NCI-H1092 treated with DMSO at 0.1 percent for 48 hours (cell line): Measurements from ENCODE around the gene NCOR1.
"Not testable (repeated sequence)": the region's sequence is repeated elsewhere in the genome, so short reads cannot be mapped to it uniquely, and the experiment has no call there.

ENCODE experiments used
- DNase-seq: peaks from one replicate; lab custom pipeline; 2025; lab: John Stamatoyannopoulos, UW

NCOR1 gene

GRCh38 chr17:16214190-16215001 is 938 bp downstream of the NCOR1 start:
- peak; percentile 38 for DNase-seq

- no peak for DNase-seq
These were observed 2.5 kb downstream of the NCOR1 start for GRCh38 chr17:16212793-16213192.

GRCh38 chr17:16211590-16211989 is 3.7 kb downstream of the NCOR1 start:
- DNase-seq = no peak

DNA sequence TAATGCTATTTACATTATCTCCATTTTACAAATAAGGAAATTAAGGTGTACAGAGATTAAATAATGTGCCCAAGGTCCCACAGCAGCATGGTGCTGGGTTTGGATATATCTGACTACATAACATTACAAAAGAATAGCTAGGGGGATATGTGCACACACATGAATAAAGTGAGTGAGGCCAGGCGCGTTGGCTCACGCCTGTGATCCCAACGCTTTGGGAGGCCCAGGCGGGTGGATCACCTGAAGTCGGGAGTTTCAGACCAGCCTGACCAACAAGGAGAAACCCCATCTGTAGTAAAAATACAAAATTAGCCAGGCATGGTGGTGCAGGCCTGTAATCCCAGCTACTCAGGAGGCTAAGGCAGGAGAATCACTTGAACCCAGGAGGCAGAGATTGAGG is 10.6 kb downstream of the NCOR1 start:
- not testable (repeated sequence) for DNase-seq

DNA sequence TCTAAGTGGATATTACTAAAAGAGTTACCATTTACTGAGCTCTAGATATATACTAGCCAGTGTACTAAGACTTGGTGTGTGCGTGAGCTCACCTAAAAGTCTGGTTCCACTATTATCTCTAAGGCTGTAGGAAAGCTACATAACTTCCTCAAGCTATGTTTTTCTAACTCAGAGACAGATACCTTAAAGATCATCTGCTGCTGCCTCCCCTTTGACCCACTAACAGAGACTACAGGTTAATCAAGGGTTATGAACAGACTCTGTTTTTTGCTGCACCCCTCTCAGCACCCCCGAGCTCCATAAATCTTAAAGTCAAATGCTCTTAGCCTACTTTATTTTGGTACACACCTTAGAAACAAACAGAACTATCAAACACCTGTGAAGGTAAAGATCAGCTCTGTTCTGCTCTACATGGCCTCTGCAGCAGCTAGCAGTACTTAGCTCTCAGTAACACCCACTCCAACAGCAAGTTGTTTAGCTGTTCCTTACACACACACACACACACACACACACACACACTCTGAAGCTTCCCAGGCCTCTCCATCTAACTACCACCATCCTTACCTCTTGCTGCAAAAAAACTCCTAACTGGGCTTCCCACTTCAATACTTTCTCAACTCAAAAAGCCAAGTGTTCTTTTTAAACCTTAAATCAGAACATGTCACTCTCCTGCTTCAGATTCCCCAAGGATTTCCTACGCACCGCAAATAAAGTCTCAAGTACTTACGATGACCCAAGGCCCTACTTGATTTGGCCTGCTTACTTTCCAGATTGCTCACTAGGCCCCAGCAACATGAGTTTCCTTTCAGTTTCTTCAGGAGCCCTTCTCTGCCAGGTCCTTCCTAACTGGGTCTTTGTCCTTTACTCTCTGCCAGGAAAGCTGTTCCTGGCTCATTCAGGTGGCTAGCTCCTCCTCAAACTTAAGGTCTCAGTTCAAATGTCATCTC is 12.5 kb downstream of the NCOR1 start:
- DNase-seq = not testable (repeated sequence)

GRCh38 chr17:16201693-16202131 is 13.6 kb downstream of the NCOR1 start:
- DNase-seq = not testable (repeated sequence)

- DNase-seq = no peak
These were observed 16.2 kb downstream of the NCOR1 start for GRCh38 chr17:16199093-16199492.

DNA sequence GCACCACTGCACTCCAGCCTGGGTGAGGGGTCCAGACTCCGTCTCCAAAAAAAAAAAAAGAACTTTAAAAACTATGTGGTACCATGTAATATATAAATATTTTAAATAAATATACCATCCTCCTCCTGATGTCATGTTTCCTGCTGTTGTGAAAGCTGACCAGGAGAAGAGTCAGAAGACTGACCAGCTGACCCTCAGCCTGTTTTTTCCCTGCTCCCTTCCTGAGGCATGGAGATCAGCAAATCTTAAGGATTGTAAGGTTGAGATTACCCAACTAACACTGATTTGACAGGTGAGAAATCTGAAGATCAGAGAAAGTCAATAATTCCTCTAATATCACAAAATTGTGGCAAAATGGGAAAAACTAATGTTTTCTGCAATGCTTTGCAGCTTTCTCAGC is 18.1 kb downstream of the NCOR1 start:
- DNase-seq = no peak

DNA sequence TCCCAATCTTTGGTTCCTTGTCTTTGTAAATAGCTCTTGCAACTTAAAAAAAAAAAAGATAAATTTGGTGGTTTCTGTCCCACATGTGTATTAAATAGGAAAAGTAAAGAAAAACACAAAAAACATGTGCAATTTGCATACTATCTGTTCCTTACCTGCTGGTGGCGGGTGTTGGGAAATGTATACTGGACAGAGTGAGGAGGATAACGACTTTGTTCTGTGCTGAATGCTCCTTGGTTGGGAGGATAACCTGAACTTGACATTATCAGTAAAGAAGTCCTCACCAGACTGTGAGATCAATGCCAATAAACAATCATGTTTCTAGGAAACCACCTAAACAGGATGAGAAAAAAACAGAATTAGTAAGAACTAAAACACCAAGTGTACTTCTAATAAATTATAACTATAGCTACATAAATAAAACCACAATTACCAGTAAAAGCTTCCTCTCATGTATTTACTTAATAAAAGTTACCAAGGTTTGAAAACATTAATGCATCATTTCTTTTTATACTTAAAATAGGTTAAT is 21.0 kb downstream of the NCOR1 start:
- DNase-seq = not testable (repeated sequence)

DNA sequence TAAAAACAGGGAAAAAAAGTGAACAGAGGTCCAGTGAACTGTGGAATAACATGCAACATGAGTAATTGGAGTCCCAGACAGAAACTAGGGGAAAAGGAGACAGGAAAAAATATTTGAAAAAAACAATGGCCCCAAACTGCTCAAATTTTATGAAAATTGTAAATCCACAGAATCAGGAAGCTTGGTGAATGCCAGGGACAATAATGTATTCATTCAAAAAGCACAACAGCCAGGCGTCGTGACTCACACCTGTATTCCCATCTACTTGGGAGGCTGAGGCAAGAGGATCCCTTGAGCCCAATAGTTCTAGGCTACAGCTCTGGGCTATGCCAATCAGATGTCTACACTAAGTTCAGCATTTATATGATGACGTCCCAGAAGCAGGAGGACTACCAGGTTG is 23.7 kb downstream of the NCOR1 start:
- DNase-seq = no peak

GRCh38 chr17:16190703-16191360 is 24.5 kb downstream of the NCOR1 start:
- no peak for DNase-seq

- DNase-seq = no peak
These were observed 25.5 kb downstream of the NCOR1 start for GRCh38 chr17:16189791-16190348.

GRCh38 chr17:16187642-16188041 is 27.7 kb downstream of the NCOR1 start:
- DNase-seq = no peak

- no peak for DNase-seq
These were observed 33.8 kb downstream of the NCOR1 start for GRCh38 chr17:16181581-16181980.

- DNase-seq = no peak
These were observed 36.5 kb downstream of the NCOR1 start for GRCh38 chr17:16178836-16179235.

DNA sequence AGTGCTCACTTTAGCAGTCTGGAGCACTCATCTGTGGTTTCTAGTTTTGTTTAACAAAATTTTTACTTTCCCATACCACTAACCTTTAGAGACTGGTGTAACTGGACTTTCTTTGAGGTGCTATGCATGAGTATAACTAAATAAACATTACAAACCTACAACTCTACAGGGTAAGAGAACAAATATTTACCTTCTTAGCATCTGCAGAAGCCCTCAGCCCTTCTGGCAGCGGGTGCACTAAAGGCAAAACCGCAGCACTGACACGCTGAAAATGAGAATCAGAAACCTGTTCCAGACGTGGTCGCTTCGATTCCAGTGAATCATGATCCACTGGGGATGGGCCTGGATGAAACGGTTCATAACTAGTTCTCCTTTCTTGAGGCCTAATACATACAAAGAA is 43.7 kb downstream of the NCOR1 start:
- no peak for DNase-seq

DNA sequence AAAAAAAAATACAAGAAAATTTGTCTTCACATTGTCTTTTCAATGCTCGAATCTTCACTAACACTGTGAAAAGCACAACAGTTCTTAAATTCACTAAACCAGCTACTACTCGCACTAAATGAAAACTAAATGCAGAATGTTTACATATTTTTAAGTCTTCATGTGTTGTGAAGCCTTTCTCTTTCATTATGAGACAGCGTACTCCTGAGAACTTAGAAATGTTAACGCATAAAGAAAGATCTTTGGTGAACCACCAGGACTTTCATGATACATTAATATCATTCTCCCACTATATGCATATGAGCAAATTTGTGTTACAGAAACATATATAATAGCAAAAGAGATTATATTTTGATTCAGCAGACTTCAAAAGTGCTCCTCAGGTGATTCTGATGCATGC is 48.6 kb downstream of the NCOR1 start:
- DNase-seq = not testable (repeated sequence)

GRCh38 chr17:16158714-16159113 is 56.6 kb downstream of the NCOR1 start:
- no peak for DNase-seq

DNA sequence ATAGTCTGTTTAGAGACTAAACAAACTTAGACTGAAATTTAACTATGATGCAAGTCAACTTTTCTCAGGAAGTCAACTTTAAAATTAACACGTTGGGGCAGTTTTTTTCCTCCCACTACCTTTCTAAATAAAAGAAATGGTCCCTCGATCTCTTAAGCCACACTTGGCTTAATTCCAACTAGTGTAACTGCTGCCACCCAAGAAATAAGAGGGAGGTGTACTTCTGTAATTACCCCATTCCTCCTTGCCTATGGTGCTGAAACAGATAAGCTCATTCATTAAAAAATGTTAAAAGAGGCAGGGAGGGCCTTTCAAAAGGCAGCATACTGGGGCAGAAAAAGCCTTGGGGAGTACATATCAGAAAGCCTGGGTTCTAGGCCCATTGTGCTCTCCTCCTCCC is 59.8 kb downstream of the NCOR1 start:
- DNase-seq = no peak

DNA sequence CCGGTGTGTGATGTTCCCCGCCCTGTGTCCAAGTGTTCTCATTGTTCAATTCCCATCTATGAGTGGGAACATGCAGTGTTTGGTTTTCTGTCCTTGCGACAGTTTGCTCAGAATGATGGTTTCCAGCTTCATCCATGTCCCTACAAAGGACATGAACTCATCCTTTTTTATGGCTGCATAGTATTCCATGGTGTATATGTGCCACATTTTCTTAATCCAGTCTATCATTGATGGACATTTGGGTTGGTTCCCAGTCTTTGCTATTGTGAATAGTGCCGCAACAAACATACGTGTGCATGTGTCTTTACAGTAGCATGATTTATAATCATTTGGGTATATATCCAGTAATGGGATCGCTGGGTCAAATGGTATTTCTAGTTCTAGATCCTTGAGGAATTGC is 63.0 kb downstream of the NCOR1 start:
- not testable (repeated sequence) for DNase-seq

DNA sequence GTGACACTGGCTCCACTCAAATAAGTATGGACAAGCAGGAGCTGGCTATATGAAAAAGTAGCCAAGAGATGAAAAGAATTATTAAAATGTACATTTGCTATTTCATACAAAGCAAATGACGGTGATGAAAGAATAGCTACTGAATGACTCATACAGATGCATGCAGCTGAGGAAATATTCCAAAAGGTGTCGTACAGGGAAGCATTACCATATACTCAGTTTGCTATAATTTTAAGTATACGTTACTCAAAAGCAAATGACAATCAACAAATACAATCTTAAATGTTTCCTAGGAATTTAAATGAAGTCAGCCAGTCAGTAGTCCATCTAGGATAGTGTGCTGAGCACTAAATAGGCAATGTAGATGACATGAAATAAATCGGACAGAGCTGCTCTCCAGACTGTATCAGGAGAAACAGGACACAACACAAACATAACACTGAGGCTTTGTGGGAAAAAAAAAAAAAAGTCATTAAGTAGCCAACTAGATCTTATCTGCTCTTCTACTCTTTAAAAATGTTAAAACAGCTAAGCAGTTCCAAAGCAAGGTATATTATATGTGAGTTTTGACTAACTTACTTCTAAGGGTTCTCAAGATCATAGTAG is 65.0 kb downstream of the NCOR1 start:
- DNase-seq = no peak
